Endometrial microvascular endothelial cells (primary cell): ENCODE measurements around the gene MBOAT1. TPM values are rescaled to one million over a fixed set of nuclear protein-coding genes. Genes with fewer than 3 reads are reported as not detected.
"Not testable (repeated sequence)": the region's sequence is repeated elsewhere in the genome, so short reads cannot be mapped to it uniquely, and the experiment has no call there.

ENCODE experiments used
- in situ Hi-C: cut with HindIII; loops from 2 replicates; pipeline ENCODE4 v1.10.0; 2017; ENCODE audit warnings: low sequenced_read_pairs, low pct_unique_long_range_greater_than_20kb; ENCODE audit errors: inconsistent ontology term
- total RNA-seq: library from RNA; depleted of rRNA; stranded (reverse); fragments of >200 nt; gene quantifications from one replicate; pipeline ENCODE4 v1.2.3, GENCODE V29; 2015; ENCODE audit errors: inconsistent ontology term

MBOAT1 gene
- total RNA-seq, 1 donor from 2014 or later = 5.3 TPM

GRCh38 chr6:20156824-20157223 lies 55.4 kb downstream of the MBOAT1 start:
- in situ Hi-C loops = no loop called here

- in situ Hi-C loops = no loop called here
Observed at GRCh38 chr6:20154753-20155152, 57.5 kb downstream of the MBOAT1 start.

- in situ Hi-C loops = no loop called here
Observed at GRCh38 chr6:20153194-20153593, 59.1 kb downstream of the MBOAT1 start.

- in situ Hi-C loops = no loop called here
Observed at GRCh38 chr6:20148433-20148832, 63.8 kb downstream of the MBOAT1 start.

GRCh38 chr6:20147469-20147868 lies 64.8 kb downstream of the MBOAT1 start:
- in situ Hi-C loops = no loop called here

- in situ Hi-C loops = not testable (repeated sequence)
Observed at GRCh38 chr6:20146831-20147230, 65.4 kb downstream of the MBOAT1 start.

GRCh38 chr6:20146291-20146690 lies 66.0 kb downstream of the MBOAT1 start:
- in situ Hi-C loops = no loop called here

GRCh38 chr6:20142866-20143265 lies 69.4 kb downstream of the MBOAT1 start:
- in situ Hi-C loops = no loop called here

GRCh38 chr6:20141931-20142330 lies 70.3 kb downstream of the MBOAT1 start:
- in situ Hi-C loops = no loop called here

GRCh38 chr6:20139127-20139963 lies 72.9 kb downstream of the MBOAT1 start:
- in situ Hi-C loops = not testable (repeated sequence)

- in situ Hi-C loops = no loop called here
Observed at GRCh38 chr6:20137837-20138236, 74.4 kb downstream of the MBOAT1 start.

- in situ Hi-C loops = no loop called here
Observed at GRCh38 chr6:20137240-20137639, 75.0 kb downstream of the MBOAT1 start.

- in situ Hi-C loops = no loop called here
Observed at GRCh38 chr6:20135677-20136268, 76.5 kb downstream of the MBOAT1 start.

- in situ Hi-C loops = no loop called here
Observed at GRCh38 chr6:20134613-20135012, 77.7 kb downstream of the MBOAT1 start.

- in situ Hi-C loops = no loop called here
Observed at GRCh38 chr6:20129290-20130088, 82.8 kb downstream of the MBOAT1 start.

GRCh38 chr6:20128018-20128417 lies 84.3 kb downstream of the MBOAT1 start:
- in situ Hi-C loops = no loop called here

- in situ Hi-C loops = no loop called here
Observed at GRCh38 chr6:20126789-20127653, 85.2 kb downstream of the MBOAT1 start.

GRCh38 chr6:20126102-20126752 lies 86.0 kb downstream of the MBOAT1 start:
- in situ Hi-C loops = no loop called here
